ENCODE data around the gene FKBP1B. TPM values are rescaled to one million over a fixed set of nuclear protein-coding genes. Genes with fewer than 3 reads are reported as not detected.

Gene FKBP1B
- total RNA-seq, 1 donor = 3.3 TPM

- no peak overlapping the region for H2AFZ ChIP-seq (ENCODE audit: low read length)
- peak; percentile 94 for DNase-seq (ENCODE audit: insufficient read length, low spot score, missing footprints)
Measured at GRCh38 chr2:24024018-24024417, 25.5 kb upstream of the FKBP1B start.

GRCh38 chr2:24024996-24025663 is 24.4 kb upstream of the FKBP1B start:
- no peak overlapping the region for H3K4me3 ChIP-seq (ENCODE audit: insufficient read depth, low read length)
- H3K4me2 ChIP-seq (ENCODE audit: insufficient read depth, low read length) = no peak overlapping the region
- H3K27ac ChIP-seq (ENCODE audit: low read depth, low read length) = no peak overlapping the region
- H3K4me1 ChIP-seq (ENCODE audit: insufficient read depth, low read length) = no peaks in the 10 kb centered on the region
- no peaks in the 10 kb centered on the region for H4K20me1 ChIP-seq (ENCODE audit: insufficient read depth, low read length)
- no peak overlapping the region for H2AFZ ChIP-seq (ENCODE audit: low read length)
- H3K79me2 ChIP-seq (ENCODE audit: insufficient read depth, low read length) = peaks cover 2% of the 10 kb centered on the region
- H3K9me3 ChIP-seq (ENCODE audit: low read depth, low read length) = no peaks in the 10 kb centered on the region
- no peak for DNase-seq (ENCODE audit: insufficient read length, low spot score, missing footprints)
- no peaks in the 10 kb centered on the region for H3K27me3 ChIP-seq (ENCODE audit: insufficient read depth, low read length)
- TF ChIP-seq CTCF (IDR thresholded peaks at IDR 0.05; ENCODE audit: extremely low read depth, low read depth, low read length) = no peak
- H3K36me3 ChIP-seq (ENCODE audit: insufficient read depth, low read length) = peaks cover 19% of the 10 kb centered on the region

More at GRCh38 chr2:24024018-24024417, 25.5 kb upstream of the FKBP1B start:
- H4K20me1 ChIP-seq (ENCODE audit: insufficient read depth, low read length) = no peaks in the 10 kb centered on the region
- no peak overlapping the region for H3K4me2 ChIP-seq (ENCODE audit: insufficient read depth, low read length)
- H3K4me3 ChIP-seq (ENCODE audit: insufficient read depth, low read length) = no peak overlapping the region
- H3K36me3 ChIP-seq (ENCODE audit: insufficient read depth, low read length) = peaks cover 10% of the 10 kb centered on the region
- peak; percentile 61 for TF ChIP-seq CTCF (IDR thresholded peaks at IDR 0.05; ENCODE audit: extremely low read depth, low read depth, low read length)
- no peaks in the 10 kb centered on the region for H3K27me3 ChIP-seq (ENCODE audit: insufficient read depth, low read length)
- H3K4me1 ChIP-seq (ENCODE audit: insufficient read depth, low read length) = no peaks in the 10 kb centered on the region
- H3K9me3 ChIP-seq (ENCODE audit: low read depth, low read length) = no peaks in the 10 kb centered on the region
- H3K27ac ChIP-seq (ENCODE audit: low read depth, low read length) = no peak overlapping the region
- no peaks in the 10 kb centered on the region for H3K79me2 ChIP-seq (ENCODE audit: insufficient read depth, low read length)

GRCh38 chr2:24026233-24026632 is 23.3 kb upstream of the FKBP1B start:
- no peaks in the 10 kb centered on the region for H3K9me3 ChIP-seq (ENCODE audit: low read depth, low read length)
- no peak for TF ChIP-seq CTCF (IDR thresholded peaks at IDR 0.05; ENCODE audit: extremely low read depth, low read depth, low read length)
- H3K27me3 ChIP-seq (ENCODE audit: insufficient read depth, low read length) = no peaks in the 10 kb centered on the region
- no peak overlapping the region for H3K4me2 ChIP-seq (ENCODE audit: insufficient read depth, low read length)
- DNase-seq (ENCODE audit: insufficient read length, low spot score, missing footprints) = no peak
- no peaks in the 10 kb centered on the region for H4K20me1 ChIP-seq (ENCODE audit: insufficient read depth, low read length)
- H3K79me2 ChIP-seq (ENCODE audit: insufficient read depth, low read length) = peaks cover 2% of the 10 kb centered on the region
- H2AFZ ChIP-seq (ENCODE audit: low read length) = no peak overlapping the region
- no peak overlapping the region for H3K4me3 ChIP-seq (ENCODE audit: insufficient read depth, low read length)
- no peak overlapping the region for H3K27ac ChIP-seq (ENCODE audit: low read depth, low read length)
- H3K36me3 ChIP-seq (ENCODE audit: insufficient read depth, low read length) = peaks cover 27% of the 10 kb centered on the region
- peaks cover 5% of the 10 kb centered on the region for H3K4me1 ChIP-seq (ENCODE audit: insufficient read depth, low read length)

- no peaks in the 10 kb centered on the region for H3K27me3 ChIP-seq (ENCODE audit: insufficient read depth, low read length)
- DNase-seq (ENCODE audit: insufficient read length, low spot score, missing footprints) = no peak
- H4K20me1 ChIP-seq (ENCODE audit: insufficient read depth, low read length) = no peaks in the 10 kb centered on the region
- H3K27ac ChIP-seq (ENCODE audit: low read depth, low read length) = no peak overlapping the region
- H3K9me3 ChIP-seq (ENCODE audit: low read depth, low read length) = no peaks in the 10 kb centered on the region
- TF ChIP-seq CTCF (IDR thresholded peaks at IDR 0.05; ENCODE audit: extremely low read depth, low read depth, low read length) = no peak
- peaks cover 22% of the 10 kb centered on the region for H3K36me3 ChIP-seq (ENCODE audit: insufficient read depth, low read length)
- H3K4me3 ChIP-seq (ENCODE audit: insufficient read depth, low read length) = no peak overlapping the region
- peaks cover 24% of the 10 kb centered on the region for H3K79me2 ChIP-seq (ENCODE audit: insufficient read depth, low read length)
- no peak overlapping the region for H2AFZ ChIP-seq (ENCODE audit: low read length)
- H3K4me2 ChIP-seq (ENCODE audit: insufficient read depth, low read length) = no peak overlapping the region
- no peaks in the 10 kb centered on the region for H3K4me1 ChIP-seq (ENCODE audit: insufficient read depth, low read length)
Measured at GRCh38 chr2:24038786-24039499, 10.6 kb upstream of the FKBP1B start.
